HG03558 (cell line): ENCODE data around the gene FASTKD2.
A peak's percentile ranks its signal among the peaks of the same experiment; 100 is the strongest.

Source experiments
- ATAC-seq: cut with Tn5 transposase; IDR thresholded peaks from one replicate; pipeline ENCODE4 v1.9.1; 2021; ENCODE audit warnings: moderate number of reproducible peaks; ENCODE audit not compliant: unreplicated experiment; ENCODE audit errors: extremely low read depth

FASTKD2 gene

GRCh38 chr2:206765242-206766056 lies at the start of gene FASTKD2, which contains the start of gene MDH1B:
TSS of gene FASTKD2 (plus strand) at chr2:206765606. CDS start at chr2:206766694, 1,088 bp downstream.
TSS of gene MDH1B (minus strand) at chr2:206765328. CDS start at chr2:206765271, 57 bp downstream.
- ATAC-seq: peak; percentile 88

- ATAC-seq: no peak
Observed at GRCh38 chr2:206716623-206717022, 48.8 kb upstream of the FASTKD2 start.

DNA sequence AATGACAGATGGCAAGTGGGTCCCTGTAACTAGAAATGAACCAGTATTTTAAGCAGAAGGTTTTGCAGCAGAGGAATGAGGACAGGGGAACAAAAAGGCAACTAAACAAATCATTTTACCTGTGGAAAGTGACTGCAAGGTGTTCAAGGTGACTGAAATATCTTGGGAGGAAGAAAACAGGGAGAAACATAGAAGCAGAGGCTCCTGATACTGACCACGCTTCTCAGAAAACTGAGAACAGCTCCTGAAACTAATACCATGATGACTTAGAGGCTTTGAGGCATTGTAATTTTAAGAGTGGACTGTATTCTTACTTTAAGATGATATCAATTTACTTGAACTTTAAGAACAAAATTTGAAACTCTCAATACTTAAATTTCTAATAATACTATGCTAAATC lies 47.1 kb upstream of the FASTKD2 start, which contains the start of gene DYTN:
Gene DYTN, minus strand, starts transcription at position 101 of the 400 bp plus-strand sequence. CDS start 117 bp downstream, outside the sequence.
- no peak for ATAC-seq

DNA sequence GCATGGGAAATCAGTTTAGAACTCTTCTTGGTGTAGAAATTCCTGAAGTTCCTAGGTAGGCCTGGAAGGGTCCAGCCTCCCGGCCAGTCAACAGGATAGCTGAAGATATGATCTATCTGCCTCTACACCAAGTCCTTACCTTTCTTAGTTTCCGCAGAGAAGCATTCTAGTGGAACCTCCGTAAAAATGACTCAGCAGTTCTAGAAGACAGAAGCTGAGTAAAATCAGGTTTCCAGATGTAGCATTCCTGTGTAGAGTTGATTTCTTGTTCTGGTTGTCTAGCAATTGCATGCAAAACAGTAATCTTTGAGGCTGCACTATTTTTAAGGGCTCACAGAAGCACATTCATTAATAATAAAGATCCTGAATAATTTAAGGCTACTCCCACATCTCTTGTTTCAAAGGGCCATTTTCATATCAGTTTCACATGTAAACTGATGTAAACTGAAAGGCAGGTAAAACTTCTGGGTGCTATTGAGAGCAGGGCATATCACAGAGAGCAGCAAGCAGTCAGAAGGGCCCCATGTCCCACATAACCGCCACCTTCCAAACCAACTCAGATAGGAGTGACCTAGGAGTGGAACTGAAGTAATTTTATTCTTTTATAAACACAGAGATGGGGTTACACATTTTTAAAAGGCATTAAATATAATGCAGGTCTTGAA lies 44.0 kb upstream of the FASTKD2 start:
- ATAC-seq: peak; percentile 74

GRCh38 chr2:206723288-206723687 lies 42.1 kb upstream of the FASTKD2 start:
- no peak for ATAC-seq

GRCh38 chr2:206727287-206727686 lies 38.1 kb upstream of the FASTKD2 start:
- no peak for ATAC-seq

DNA sequence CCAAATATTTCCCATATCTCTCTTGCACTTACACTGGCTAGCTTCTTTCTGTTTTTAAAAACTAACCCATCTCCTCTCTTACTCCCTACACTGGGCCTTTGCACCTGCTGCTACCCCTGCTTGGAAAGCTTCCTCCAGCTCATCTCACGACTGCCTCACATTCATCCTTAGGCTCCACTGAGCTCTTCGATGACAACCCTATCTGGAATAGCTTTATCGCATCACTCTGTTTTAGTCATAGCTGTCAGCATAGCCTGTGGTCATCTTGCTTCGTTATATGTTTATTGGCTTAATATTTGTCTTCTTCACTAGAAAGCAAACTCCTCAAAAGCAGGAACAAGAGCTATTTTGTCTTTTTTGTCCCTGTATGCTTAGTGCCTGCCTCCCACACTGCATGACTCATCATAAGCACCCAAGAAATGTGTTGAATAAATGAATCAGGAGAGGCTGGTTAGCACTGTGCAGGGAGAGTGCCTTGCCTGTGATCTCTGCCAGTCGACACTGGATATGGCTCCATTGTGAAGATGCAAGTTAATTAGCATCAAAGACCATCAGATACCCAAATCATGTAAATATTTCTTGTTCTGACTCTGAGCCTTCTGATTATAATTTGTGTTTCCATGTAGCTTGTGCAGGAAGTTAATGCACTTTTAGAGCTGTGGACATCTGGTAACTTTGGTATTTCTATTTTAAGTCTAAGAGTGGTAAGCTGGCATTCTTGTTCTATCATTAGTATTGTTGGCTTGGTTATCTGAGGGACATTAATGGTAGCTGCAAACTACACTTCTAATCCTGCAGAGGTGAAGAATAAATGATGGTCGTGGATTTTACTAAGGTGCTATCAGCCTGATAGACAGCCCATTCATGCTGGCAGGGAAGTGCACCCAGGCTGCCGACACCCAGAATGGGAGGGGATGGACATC lies 36.9 kb upstream of the FASTKD2 start:
- no peak for ATAC-seq

GRCh38 chr2:206733341-206733740 lies 32.1 kb upstream of the FASTKD2 start:
- ATAC-seq: no peak

GRCh38 chr2:206736935-206737334 lies 28.5 kb upstream of the FASTKD2 start:
- ATAC-seq: no peak

GRCh38 chr2:206739271-206739670 lies 26.1 kb upstream of the FASTKD2 start:
- ATAC-seq: no peak

GRCh38 chr2:206740800-206741199 lies 24.6 kb upstream of the FASTKD2 start:
- ATAC-seq: no peak

- no peak for ATAC-seq
Observed at GRCh38 chr2:206756816-206757215, 8.6 kb upstream of the FASTKD2 start.

DNA sequence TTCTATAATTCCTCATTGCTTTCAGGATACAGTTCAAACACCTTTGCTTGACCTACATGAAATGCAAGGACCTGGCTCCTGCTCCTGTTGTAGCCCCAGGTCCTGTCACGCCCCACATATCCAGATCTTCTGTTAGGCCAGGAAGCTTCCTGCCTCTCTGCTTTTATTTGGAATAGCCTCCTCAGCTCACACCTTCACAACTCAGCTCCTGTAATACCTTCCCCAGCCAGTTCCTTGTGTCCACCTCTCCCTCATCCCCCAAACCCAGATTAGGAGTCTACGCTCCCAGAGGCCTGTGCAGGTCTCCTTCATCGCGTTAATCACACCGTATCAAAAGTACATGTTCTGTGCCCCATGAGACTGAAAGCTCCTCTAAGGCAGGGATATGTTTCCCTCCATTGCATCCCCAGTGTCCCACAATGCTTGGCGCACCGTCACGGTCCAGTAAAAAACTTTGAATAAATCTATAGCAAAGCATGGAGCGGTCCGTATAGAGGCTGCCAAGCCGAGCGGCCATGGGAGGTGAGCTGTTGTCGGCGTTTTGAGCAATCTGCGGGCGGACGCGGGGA lies 649 bp upstream of the FASTKD2 start:
- ATAC-seq: no peak

DNA sequence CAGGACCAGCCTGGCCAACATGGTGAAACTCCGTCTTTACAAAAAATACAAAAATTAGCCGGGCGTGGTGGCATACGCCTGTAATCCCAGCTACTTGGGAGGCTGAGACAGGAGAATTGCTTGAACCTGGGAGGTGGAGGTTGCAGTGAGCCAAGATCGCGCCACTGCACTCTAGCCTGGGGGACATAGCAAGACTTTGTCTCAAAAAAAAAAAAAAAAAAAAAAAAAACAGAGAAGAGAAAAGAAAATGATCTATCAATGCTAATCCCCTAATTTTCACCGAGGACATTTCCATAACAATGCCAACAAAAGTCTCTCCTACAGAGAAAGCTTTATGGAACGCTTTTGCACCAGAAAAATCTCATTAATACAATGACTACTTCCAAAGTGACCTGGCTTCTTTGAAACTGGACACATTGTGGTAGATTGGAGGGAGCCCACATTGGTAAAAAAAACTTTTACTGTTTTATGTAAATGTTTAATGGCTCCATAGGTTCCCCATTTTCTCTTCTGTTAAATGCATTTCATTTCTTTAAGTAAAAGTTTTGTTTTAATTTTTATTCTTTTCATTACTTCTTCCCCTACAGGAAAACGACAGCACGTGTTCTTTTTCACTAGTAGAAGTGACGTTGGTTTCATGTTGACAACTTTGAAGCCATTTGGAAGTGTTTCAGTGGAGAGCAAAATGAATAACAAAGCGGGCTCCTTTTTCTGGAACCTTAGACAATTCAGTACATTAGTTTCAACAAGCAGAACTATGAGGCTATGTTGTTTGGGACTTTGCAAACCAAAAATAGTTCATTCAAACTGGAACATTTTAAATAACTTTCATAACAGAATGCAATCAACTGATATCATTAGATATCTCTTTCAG lies 888 bp downstream of the FASTKD2 start:
- no peak for ATAC-seq

DNA sequence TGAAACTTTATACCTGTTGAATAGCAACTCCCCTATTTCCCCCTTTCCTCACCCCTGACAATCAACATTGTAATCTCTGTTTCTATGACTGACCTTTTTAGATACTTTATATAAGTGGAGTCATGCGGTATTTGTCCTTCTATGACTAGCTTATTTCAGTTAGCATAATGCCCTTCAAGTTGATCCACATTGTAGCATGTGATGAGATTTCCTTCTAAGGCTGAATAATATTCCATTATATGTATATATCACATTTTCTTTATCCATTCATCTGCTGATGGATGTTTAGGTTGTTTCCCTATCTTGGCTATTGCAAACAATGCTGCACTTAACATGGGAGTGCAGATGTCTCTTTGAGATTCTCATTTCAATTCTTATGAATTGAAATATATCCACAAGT lies 9.5 kb downstream of the FASTKD2 start:
- no peak for ATAC-seq

- ATAC-seq: no peak
Observed at GRCh38 chr2:206776432-206776831, 11.0 kb downstream of the FASTKD2 start.

- ATAC-seq: no peak
Observed at GRCh38 chr2:206780671-206781070, 15.3 kb downstream of the FASTKD2 start.

GRCh38 chr2:206783718-206784117 lies 18.3 kb downstream of the FASTKD2 start:
- ATAC-seq: no peak
